Ishikawa (cell line): ENCODE results near the gene GRAMD1B.

Source experiments
- CEBPB ChIP-seq: IDR thresholded peaks from 2 replicates; pipeline ENCODE4 v1.6.1; 2012
- EP300 ChIP-seq: IDR thresholded peaks from 2 replicates; pipeline ENCODE4 v1.6.1; 2012; ENCODE audit warnings: borderline replicate concordance
- RAD21 ChIP-seq: IDR thresholded peaks from 2 replicates; pipeline ENCODE4 v1.6.1; 2012; ENCODE audit warnings: low read depth
- REST ChIP-seq: IDR thresholded peaks from 2 replicates; pipeline ENCODE4 v1.6.1; 2012; ENCODE audit warnings: low read depth, mild to moderate bottlenecking
- TAF1 ChIP-seq: IDR thresholded peaks from 2 replicates; pipeline ENCODE4 v1.6.1; 2012; ENCODE audit warnings: low read depth, mild to moderate bottlenecking
- TCF12 ChIP-seq: IDR thresholded peaks from 2 replicates; pipeline ENCODE4 v1.6.1; 2012; ENCODE audit warnings: low read depth
- USF1 ChIP-seq: IDR thresholded peaks from 2 replicates; pipeline ENCODE4 v1.6.1; 2012
- YY1 ChIP-seq: IDR thresholded peaks from 2 replicates; pipeline ENCODE4 v1.6.1; 2012; ENCODE audit warnings: low read depth

DNA sequence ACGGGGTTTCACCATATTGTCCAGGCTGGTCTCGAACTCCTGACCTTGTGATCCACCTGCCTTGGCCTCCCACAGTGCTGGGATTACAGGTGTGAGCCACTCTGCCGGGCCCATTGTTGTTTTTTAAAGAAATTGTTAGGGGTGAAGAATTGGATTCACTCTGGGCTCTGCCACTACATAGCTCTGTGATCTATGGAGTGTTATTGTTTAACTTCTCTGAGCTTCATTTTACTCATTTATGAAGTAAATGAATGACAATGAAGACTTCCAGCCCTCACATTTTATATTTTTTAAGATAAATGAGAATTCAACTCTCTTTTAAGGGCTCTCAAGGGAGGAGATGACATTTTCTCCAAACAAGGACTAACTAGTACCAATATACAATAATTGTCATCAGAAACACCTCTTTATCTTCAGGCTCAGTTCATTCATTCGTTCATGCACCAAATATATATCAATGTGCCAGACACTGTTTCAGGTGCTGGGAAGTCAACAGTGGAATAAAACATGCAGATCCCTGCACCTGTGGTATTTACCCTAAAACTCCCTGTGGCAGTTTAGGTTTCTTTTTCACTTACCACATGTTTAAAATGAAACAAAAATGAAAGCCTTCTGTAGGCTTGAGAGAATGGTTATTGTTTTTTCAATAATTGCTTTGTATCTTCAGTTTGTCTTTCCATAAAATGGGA lies 23.5 kb upstream of the GRAMD1B start:
- TF ChIP-seq REST (no peak), USF1 (no peak), TCF12 (no peak), RAD21 (no peak), EP300 (no peak), YY1 (no peak), CEBPB (no peak), TAF1 (no peak)
